Activated naive CD8-positive, alpha-beta T cell treated with anti-CD3 and anti-CD28 coated beads, Interleukin-2, amount 50 U/mL, for 16 hours (primary cell): ENCODE data around the gene THRA.
"Not testable (repeated sequence)": the region's sequence is repeated elsewhere in the genome, so short reads cannot be mapped to it uniquely, and the experiment has no call there.

Experiments
- DNase-seq: peaks from one replicate; pipeline ENCODE4 v3.0.0-alpha.2; 2020; ENCODE audit warnings: low read depth, low spot score

THRA gene

DNA sequence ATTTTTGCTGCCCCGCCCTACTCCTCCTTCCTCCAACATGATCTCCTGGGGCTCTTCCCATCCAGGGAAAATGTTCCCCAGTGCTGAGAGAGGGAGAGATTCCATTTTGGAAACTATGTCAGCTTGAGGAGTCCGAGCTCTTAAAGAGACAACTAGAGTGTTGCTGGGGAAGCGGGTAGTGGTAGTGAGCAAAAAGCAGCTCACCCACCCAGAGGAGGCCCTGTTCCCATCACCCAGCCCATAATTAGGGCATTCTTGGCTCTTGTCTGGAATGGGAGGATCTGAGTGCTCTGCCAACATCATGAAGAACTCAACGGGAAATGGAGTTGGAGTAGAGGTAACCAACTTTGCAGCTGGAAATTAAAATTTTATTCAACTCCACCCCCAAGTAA is 49.9 kb downstream of the THRA start:
- DNase-seq = no peak

DNA sequence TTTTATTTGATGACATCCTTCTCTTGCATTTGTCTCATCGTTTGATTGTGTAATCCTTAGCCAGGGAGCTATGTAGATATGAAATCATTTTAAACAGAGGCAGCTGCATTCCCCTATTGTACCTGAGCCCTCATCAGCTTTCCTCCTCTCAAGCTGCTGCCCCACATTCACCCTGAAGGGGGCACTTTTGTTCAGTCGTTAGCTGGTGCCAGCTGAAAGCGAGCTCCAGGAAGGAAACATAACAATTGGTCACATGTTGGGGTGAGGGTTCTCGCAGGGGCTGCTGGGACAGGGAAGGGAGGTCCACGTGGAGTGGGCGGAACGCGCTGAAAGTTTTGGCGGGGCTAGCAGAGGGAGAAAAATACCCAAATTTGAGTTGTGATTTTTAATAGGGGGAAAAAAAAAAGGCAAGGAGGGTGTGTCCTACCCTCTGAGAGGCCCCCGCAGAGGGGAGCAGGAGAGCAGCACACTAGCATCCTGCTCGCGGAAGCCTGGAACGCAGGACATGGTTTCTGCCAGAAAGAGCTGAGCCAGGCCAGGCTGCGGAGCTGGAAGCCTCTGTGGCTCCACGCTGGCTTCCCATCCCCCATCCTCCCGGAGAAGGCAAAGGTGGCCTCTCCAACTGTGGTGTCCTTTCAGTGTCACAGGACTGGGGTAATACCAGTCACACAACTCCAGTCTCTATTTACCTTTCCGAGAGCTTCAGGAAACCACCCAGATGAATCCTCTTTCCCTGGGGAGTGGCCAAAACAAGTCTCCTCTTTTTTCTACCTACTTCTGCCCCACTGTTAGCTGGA is 50.5 kb downstream of the THRA start:
- peak; percentile 84 for DNase-seq

DNA sequence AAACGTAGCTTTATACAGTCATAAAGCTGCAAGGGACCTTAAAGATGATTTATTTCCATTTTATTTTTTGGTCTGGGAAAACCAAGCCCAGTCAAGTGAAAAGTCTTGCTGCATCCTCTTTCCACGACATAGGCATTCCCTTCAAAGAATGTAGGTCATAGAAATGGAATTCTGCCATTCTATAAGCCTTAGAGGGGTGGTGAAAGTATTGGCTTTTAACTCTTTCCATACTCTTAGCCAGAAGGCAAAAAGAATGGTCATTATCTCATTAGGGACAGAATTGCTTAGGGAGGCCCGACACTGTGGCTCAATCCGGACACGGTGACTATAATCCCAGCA is 51.1 kb downstream of the THRA start:
- DNase-seq = no peak

DNA sequence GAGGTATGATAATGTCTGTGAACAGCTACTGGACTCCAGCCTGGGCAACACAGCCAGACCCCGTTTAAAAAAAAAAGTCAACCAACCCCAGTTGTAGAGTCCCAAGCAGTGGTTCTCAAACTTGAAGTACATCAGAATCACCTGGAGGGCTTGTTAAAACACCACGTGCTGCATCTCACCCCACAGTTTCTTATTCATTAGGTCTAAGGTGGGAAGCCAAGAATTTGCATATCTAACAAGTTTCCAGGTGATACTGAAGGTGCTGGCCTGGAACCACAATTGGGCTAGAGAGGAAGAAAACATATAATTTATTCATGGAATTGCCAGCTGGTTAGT is 52.3 kb downstream of the THRA start:
- no peak for DNase-seq

DNA sequence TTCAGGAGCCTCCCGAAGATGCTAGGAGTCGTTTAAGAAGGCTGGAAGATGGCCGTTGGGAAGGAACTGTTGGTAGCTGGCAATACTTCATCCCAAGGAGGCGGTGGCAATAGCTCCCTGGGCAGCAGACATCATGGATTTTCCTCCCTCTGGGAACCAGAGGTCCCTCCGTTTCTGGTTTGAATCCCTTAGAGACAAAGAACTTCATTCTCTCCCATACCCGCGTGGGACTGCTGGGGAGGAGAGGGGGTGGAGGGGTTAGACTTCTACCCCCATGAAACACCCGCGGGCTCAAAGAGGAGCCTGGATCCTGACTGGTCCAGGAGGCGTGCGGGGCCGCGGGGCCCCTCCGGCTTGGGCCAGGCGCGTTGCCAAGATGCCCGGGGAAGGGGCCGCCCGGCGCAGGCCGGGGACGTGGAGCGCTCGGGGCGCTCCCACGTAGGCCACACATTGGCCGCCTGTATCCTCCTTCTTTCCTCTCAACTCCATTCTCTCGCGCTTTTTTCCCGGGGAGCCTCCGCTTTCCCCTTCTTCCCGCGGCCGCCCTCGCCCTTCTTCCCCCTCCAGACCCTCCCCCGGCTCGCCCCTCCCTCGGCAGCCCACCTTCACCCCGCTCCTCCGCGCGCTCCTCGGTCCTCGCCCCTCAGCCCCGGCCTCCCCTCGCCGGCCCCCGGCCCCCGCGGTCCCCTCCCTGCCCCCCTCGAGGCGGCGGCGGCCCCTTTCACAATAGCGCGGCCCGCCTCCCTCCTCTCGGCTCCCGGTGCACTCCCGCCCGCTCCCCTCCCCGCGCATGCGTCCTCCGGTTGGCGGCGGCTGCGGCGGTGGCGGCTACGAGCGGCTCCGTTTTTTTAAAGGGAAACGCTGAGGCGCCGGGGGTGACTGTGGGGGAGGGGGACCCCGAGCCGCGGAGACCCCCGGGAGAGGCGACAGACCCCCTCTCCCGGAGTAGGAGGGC is 58.7 kb downstream of the THRA start, which contains the start of gene MSL1:
Gene MSL1 (plus strand): TSS at position 791 of the 955 bp plus-strand sequence. CDS start 642 bp downstream, outside the sequence.
- DNase-seq = peak; percentile 73

DNA sequence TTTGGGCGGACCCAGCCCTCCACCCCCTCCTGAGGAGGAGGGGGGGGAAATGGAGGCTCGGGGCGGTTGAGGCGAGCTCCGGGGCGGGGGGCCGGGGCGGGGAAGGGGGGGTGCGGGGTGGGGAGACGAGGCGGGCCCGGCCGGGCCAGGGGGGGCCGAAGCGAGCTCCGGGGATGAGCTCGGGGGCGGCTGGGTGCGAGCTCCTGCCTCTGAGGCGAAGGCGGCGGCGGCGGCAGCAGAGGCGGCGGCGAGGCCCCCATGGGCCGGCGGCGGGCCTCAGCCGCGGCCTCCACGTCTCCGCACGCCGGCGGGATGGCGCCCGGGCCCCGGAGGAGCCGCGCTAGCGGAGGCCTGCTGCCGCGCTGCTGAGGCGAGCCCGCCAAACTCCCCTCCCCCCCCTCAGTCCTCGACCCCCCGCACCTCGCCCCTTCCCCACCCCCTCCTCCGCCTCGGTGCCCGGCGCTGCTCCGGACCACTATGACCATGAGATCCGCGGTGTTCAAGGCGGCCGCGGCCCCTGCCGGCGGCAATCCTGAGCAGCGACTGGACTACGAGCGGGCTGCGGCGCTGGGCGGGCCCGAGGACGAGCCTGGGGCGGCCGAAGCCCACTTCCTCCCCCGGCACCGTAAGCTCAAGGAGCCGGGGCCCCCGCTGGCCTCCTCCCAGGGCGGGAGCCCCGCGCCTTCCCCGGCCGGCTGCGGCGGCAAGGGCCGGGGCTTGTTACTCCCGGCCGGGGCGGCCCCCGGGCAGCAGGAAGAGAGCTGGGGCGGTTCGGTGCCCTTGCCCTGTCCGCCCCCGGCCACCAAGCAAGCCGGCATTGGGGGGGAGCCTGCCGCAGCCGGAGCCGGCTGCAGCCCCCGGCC is 59.6 kb downstream of the THRA start:
- no peak for DNase-seq

DNA sequence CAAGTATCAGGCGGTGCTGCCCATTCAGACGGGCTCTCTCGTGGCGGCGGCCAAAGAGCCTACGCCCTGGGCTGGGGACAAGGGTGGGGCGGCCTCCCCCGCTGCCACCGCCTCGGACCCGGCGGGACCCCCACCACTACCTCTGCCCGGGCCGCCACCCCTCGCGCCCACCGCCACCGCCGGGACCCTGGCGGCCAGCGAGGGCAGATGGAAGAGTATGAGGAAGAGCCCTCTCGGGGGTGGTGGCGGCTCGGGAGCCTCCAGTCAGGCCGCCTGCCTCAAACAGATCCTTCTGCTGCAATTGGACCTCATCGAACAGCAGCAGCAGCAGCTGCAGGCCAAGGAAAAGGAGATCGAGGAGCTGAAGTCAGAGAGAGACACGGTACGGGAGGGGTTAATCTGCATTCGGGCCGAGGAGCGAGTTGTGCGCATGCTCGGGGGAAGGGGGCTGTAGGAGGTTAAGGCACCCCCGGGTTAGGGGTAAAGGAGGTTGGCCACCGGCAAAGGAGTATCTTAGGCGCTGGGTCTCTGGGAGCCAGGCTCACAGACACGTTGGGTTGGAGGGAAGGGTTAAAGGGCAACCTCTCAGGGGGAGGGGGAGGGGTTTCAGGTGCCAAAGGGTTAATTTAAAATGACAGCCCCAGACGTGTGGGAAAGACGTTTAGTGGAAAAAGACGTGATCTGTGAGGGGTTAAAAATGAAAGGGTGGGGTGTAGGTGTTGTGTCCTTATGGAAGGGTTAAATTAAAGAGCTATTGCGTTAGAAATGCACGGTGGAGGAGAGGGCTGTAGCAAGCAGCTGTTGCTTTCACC is 60.4 kb downstream of the THRA start:
- DNase-seq = no peak

DNA sequence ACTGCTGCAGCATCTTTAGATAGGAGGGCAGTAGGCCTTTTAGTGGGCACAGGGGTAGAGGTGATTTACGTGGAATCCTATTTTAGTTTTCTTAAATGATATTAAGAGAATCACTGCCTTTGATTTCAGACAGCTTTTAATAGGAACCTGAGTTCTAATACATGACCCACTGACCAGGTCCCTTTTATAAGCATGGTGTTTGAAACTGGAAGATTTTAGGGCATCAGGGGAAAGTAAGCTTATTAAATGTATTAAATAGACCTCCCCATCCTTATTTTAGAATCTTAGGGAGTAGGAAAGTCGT is 61.0 kb downstream of the THRA start:
- DNase-seq = no peak

DNA sequence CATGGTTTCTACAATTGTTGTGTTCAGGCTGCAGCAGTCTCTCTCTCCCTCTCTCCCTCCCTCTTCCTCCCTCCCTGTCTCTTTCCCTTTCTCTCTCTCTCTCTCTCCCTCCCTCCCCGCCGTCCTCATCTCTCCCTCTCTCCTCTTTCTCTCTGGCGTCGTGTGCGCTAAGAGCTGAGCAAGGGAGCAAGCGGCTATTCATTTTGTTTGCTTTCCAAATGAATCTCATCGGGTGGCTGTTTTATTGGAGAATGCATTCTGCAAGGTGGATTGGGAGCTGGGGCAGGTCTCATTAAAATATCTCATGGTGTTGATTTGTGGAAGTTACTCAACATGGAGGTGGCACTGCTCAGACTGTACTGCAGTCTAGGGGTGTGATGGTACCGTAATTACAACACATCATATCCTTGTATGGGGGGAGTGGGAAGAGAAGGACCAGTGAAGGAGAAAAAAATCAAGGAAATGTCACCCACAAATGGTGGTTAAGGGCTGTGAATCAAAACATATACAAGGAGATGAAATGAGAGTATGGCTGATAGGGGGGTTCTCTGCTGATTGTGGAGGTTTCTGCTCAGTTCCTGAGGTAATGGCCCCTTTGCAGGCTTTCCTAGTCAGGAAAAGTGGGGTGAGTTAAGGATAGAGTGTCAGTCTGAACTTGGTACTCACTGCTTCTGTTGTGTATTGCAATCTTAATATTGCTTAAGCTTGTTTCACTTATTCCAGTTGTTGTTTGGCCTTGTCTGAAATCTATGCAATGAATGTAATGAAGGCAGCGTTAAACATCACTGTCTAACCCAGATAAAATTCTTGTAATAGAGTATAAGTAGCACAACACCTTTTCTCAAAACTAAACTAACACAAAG is 61.7 kb downstream of the THRA start:
- DNase-seq = no peak

DNA sequence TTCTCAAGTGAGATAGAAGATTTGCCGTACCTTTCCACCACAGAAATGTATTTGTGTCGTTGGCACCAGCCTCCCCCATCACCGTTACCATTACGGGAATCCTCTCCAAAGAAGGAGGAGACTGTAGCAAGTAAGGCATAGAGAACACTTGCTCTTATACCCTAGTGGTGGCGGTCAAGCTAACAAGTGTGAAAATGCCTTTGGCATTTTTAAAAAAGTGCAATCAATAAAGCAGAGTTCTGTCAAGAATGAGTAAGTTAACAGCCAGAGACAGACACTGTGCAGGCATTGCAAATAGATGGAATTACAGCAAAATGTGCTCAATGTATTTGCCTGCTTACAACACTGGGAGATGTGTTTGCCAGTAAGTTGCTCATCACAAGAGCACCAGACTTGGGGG is 66.7 kb downstream of the THRA start:
- DNase-seq = no peak

DNA sequence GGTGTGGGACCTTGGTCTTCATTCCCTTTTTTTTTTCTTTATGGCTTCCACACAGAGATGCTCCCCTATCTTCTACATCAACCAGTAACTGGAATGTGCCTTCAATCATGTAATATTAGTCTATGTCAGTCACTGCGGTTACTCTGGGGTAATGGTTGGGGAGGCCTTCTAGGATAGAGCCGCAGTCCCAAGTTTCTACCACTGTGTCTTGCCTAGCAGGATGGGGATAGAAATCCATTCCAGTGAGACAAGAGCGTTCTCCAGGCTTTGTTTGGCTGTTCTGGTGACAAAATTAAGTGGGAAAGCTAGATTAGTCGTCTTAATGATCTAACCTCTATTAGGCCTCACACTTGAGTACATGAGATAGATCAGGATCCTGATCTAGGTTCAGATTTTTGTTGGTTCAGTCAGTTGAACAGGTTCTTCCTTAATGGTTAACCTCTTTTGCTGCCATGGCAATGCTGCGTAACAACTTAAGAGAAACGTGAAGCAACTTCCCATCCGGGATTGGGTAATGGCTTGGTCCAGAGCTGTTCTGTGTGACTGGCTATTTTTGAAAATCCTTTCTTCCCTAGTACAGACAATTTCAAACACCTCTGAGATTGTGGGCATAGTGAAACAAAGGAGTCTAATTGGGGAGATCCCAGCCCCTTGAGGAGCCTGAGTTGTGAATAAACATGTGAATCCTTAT is 67.7 kb downstream of the THRA start:
- no peak for DNase-seq

DNA sequence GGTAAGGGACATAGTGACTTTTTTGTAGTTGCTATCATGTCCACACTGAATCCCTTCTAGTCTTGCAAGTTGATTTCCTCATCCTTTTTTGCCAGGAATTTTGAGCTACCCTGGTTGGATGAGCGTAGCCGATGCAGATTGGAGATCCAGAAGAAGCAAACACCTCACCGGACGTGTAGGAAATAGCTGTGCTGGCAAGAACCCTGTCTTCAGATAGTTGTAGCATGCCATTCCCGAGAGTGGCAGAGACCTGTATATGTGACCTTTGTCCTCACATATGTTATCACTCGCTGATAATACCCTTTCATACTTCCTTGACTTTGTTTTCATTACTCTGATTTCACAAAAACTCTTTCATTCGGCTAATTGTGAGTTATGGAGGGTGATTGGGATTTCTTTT is 71.4 kb downstream of the THRA start:
- DNase-seq = no peak

DNA sequence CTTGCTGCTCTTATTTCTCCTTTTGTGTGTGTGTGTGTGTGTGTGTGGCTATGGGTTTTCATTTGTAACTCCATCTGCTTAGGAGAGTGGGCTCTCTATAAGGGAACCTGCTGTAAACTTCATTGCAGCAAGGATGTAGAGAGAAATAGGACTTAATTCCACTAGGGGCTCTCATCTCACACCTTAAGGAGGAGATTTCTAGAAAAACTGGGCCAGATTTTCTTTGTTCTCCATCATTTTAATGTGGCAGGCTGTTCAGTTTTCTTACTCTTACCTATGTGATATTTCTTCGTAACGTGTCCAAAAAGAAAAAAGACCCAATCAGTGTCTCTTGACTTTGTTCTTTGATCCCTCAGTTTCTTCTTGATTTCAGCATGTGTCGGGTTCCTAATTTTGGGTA is 73.1 kb downstream of the THRA start:
- no peak for DNase-seq

DNA sequence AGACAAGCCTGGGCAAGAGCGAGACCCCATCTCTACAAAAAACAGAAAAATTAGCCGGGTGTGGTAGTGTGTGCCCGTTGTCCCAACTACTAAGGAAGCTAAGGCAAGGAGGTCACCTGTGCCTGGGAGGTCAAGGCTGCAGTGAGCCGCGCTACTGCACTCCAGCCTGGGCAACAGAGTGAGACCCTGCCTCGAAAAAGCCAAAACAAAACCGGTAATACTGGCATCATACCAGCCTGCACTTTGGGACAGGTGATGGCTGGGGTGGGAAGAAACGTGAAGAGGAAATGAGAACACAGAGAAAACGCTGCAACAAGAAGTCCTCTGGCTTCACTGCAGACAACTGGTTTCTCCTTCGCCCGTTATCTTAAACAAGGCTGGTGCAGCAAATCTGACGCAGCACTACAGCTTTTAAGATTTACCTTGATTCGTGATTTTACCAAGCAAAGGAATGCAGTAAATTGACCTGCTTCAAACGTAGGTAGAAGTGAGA is 76.8 kb downstream of the THRA start:
- DNase-seq = no peak

DNA sequence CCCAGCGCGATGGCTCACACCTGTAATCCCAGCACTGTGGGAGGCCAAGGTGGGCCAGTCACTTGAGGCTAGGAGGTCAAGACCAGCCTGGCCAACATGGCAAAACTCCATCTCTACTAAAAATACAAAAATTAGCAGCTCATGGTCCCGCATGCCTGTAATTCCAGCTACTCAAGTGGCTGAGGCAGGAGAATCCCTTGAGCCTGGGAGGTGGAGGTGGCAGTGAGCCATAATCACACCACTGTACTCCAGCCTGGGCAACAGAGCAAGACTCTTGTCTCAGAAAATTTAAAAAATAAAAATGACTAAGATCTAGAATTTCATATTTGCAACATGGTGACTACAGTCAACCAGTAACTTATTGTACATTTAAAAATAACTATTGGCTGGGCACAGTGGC is 80.4 kb downstream of the THRA start:
- DNase-seq = not testable (repeated sequence)
